AG09309 (cell line): ENCODE measurements around the gene GALNT18.

Experiments
- DNase-seq: peaks from one replicate; pipeline ENCODE4 v3.0.0-alpha.2; 2010; ENCODE audit warnings: low read depth
- H3K4me3 ChIP-seq: 2 replicates; pipeline ENCODE4 v1.5.1; 2011; ENCODE audit warnings: mild to moderate bottlenecking, low read depth, low read length, moderate library complexity; ENCODE audit not compliant: control insufficient read depth
- TF ChIP-seq, protein P1 (sequence below): IDR thresholded peaks from 2 replicates; pipeline ENCODE4 v1.5.1; 2011; ENCODE audit warnings: mild to moderate bottlenecking, low read depth, low read length, inconsistent platforms; ENCODE audit not compliant: insufficient read depth, control insufficient read depth; ENCODE audit errors: missing control alignments

The GALNT18 gene

DNA sequence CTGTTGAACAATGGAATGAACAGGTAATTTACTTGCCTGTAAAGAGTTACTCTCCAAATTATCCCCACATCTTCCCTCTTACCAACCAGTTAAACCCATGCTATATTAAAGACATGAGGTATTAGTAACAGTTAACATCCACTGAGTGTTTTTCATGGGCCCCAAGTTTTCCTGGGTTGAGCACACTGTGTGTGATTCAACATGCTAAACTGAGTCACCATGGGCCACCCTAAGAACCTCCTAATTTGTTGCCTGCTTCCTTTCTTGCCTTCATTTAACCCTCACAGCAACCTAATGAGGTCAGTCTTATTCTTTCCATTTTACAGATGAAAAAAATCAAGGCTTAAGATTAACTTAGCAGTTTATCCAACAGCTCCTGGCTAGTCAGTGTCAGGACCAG lies 51.0 kb downstream of the GALNT18 start:
- TF ChIP-seq, protein P1, sequence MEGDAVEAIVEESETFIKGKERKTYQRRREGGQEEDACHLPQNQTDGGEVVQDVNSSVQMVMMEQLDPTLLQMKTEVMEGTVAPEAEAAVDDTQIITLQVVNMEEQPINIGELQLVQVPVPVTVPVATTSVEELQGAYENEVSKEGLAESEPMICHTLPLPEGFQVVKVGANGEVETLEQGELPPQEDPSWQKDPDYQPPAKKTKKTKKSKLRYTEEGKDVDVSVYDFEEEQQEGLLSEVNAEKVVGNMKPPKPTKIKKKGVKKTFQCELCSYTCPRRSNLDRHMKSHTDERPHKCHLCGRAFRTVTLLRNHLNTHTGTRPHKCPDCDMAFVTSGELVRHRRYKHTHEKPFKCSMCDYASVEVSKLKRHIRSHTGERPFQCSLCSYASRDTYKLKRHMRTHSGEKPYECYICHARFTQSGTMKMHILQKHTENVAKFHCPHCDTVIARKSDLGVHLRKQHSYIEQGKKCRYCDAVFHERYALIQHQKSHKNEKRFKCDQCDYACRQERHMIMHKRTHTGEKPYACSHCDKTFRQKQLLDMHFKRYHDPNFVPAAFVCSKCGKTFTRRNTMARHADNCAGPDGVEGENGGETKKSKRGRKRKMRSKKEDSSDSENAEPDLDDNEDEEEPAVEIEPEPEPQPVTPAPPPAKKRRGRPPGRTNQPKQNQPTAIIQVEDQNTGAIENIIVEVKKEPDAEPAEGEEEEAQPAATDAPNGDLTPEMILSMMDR: no peak
- no peak for DNase-seq
- H3K4me3 ChIP-seq: no peak overlapping the region

DNA sequence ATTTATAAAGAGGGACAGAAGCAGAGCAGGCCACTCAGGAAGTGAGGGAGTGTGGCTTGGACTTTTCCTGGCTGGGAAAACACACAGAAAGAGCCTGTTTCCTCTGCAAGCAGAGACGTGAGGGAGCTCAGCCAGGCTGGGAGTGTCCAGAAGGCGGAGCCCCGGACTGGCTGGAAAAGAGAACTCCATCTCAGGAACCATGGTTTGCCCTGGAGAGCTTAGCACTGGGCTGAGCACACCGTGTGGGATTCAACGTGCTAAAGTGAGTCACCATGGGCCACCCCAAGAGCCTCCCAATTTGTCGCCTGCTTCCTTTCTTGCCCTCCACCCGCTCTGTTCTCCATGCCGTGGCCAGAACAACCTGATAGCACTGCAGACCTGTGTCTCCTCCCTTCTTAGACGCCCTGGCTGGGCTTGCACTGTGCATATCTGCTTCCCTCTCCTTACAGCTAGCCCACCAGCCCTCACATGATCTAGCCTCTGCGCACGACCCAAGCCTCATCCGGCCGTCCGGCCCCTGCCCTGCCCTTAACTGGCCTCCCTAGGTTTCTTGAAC lies 51.8 kb downstream of the GALNT18 start:
- no peak overlapping the region for H3K4me3 ChIP-seq
- DNase-seq: no peak
- TF ChIP-seq, protein P1: no peak

DNA sequence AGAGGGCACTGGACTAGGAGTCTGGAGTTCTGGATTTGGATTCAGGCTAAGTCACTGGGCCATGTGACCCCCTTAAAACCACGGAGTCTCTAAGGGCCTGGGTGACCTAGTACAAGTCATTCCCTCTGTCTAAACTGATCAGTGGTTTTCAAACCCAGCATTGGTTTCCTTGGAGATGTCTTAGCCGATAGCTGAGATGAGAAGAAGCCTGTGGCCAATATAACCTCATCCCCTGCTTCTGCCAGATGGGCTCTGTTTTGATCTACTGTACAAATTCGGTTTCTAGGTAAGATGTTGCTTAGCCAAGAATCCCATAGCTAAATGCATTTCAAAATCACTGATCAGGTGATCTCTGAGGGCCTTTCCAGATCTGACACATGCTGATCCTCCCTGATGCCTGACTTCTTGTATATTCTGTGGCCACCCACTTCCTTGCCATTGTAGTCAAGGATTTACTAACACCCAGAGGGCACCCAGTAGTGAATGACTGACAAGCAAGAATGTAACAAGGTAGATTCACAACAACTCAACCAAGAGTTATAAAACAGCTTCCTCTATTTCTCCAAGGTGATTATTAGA lies 53.1 kb downstream of the GALNT18 start:
- TF ChIP-seq, protein P1: no peak
- no peak for DNase-seq
- H3K4me3 ChIP-seq: no peak overlapping the region

DNA sequence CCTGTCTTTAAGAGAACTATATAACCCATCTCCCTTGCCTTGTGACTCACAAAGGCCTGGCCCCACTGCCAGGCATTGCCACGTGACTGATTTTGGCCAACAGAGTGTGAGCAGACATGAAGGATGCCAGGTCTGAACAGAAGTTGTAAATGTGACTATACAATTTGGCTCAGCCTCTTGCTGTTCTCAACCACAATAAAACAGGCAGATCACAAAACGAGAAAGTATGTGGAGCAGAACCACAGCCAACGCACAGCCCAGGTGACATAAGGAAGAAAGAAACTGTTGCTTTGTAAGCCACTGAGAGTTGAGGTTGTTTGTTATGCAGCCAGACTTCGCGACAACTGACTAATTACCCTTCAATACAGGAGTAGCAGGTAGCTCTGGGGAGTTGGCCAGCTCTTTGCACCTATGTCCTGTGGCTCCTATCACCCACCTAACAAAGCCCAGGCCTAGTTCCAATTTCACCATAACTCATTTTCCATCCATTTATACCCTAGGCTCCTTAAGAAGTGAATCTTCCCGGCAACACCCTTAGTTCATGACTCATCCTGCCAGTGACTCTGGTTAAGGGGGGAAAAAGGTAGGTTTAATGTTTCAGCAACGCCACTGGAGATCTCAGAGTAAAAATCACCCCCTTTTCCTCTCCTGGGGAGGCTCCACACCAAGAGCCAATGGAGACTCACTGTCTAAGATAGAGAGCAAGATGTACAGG lies 53.7 kb downstream of the GALNT18 start:
- TF ChIP-seq, protein P1: no peak
- DNase-seq: no peak

DNA sequence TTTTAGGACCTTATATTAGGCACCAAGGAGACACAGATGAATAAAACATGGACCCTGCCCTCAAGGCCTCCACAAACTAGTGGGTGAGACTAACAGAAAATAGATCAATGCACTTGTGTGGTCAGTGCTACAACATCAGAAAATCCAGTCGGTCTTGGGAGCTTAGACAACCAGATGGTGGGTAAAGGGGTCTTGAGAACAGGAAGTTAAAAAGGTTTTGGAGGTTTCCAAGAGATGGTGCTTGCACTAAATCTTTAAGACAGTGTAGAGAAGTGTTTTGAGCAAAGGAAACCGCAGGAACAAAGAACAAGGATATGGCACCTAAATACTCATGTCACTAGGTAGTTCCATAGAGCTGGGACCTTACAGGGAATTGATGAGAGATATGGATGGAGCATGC lies 56.2 kb downstream of the GALNT18 start:
- TF ChIP-seq, protein P1: no peak
- H3K4me3 ChIP-seq: no peak overlapping the region
- DNase-seq: no peak

More for the DNA sequence above, 53.7 kb downstream of the GALNT18 start:
- H3K4me3 ChIP-seq: no peak overlapping the region

DNA sequence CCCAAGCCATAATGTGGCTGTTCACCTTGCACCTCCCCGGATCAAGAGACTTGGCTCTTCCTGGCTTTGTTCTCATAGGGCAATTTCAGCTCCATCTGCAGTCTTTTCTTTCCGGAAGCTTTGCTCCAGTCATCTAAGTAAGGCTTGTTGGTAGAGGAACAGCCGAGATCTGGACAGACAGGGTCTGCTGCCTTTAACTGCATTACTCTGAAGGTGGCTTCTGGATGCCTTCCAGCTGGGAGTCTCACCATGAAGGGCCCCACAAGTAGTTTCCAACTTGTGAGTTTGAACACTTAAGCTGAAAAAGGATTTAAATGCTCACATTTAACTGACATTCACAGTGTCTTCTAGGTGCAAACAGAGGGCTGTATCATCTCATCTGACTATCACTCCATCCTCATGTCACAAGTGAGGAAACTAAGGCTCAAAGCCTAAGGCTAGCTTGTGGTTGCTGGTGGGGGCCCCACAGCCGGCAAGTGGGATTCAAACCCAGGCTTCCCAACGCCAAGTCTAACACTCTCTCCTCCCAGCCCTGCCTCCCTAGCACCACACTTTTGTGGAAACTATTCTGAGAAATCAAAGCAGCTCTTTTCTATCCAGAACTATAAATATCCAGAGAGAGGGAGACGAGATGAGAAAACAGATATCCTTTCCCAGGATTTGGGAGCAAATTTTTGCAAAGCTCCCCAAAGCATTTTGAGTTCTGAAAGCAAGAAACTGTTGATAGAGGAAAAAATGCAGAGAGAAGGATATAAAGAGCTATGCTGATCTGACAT lies 58.4 kb downstream of the GALNT18 start:
- H3K4me3 ChIP-seq: no peak overlapping the region
- TF ChIP-seq, protein P1: no peak
- no peak for DNase-seq
